PC-9 (cell line): ENCODE measurements around the gene UTP18. TPM values are rescaled to one million over a fixed set of nuclear protein-coding genes. Genes with fewer than 3 reads are reported as not detected.
"Not testable (repeated sequence)": the region's sequence is repeated elsewhere in the genome, so short reads cannot be mapped to it uniquely, and the experiment has no call there.

Experiments
- BruUV-seq: library from RNA; stranded (reverse); fragments of 400-500 nt; replicated peaks from 2 replicates; lab custom pipeline; 2021; lab: Mats Ljungman, UMichigan
- CTCF ChIA-PET: fragments of 300-600 bp; sonication (Branson Sonifier 250); formaldehyde crosslinking; loops from one replicate; lab custom pipeline; 2022; ENCODE audit warnings: antibody characterized with exemption; lab: Charles Lee
- POLR2A ChIA-PET: fragments of 300-600 bp; sonication (Branson Sonifier 250); formaldehyde crosslinking; loops from one replicate; lab custom pipeline; 2022; ENCODE audit warnings: antibody characterized with exemption; ENCODE audit not compliant: unreplicated experiment; lab: Charles Lee
- DNase-seq, 2 experiments: peaks; one replicate each; pipeline versions ENCODE4 v3.0.0 to v3.0.0-alpha.2; 2015 to 2022; ENCODE audit warnings: mixed read lengths in 1 of 2
- H2AFZ ChIP-seq: fragments of 200-600 bp; sonication (generic); 2 replicates; pipeline ENCODE4 v1.8.1; 2017; ENCODE audit warnings: antibody characterized with exemption
- H3F3A ChIP-seq: fragments of 200-600 bp; sonication (generic); 2 replicates; pipeline ENCODE4 v1.8.1; 2017; ENCODE audit warnings: antibody characterized with exemption, mild to moderate bottlenecking, low read depth; ENCODE audit not compliant: insufficient read depth
- H3K27ac ChIP-seq: fragments of 200-600 bp; sonication (generic); 2 replicates; pipeline ENCODE4 v1.6.1; 2016; ENCODE audit warnings: mixed run types
- H3K27me3 ChIP-seq: fragments of 200-600 bp; sonication (generic); 2 replicates; pipeline ENCODE4 v1.6.1; 2016; ENCODE audit warnings: low read depth, mixed run types; ENCODE audit not compliant: insufficient read depth
- H3K36me3 ChIP-seq: fragments of 200-600 bp; sonication (generic); 2 replicates; pipeline ENCODE4 v1.6.1; 2016; ENCODE audit warnings: low read depth, mixed run types
- H3K4me1 ChIP-seq: fragments of 200-600 bp; sonication (generic); replicated peaks from 2 replicates; pipeline ENCODE4 v1.6.1; 2016; ENCODE audit warnings: mixed run types; ENCODE audit not compliant: insufficient read depth
- H3K4me2 ChIP-seq: fragments of 200-600 bp; sonication (generic); 2 replicates; pipeline ENCODE4 v1.6.1; 2017; ENCODE audit warnings: mixed run types
- H3K4me3 ChIP-seq: fragments of 200-600 bp; sonication (generic); 2 replicates; pipeline ENCODE4 v1.6.1; 2016; ENCODE audit warnings: mixed run types
- H3K79me2 ChIP-seq: fragments of 200-600 bp; sonication (generic); 2 replicates; pipeline ENCODE4 v1.6.1; 2017; ENCODE audit warnings: low read depth, mixed run types
- H3K9me2 ChIP-seq: fragments of 200-600 bp; sonication (generic); 2 replicates; pipeline ENCODE4 v1.8.1; 2017; ENCODE audit warnings: mild to moderate bottlenecking; ENCODE audit not compliant: insufficient read depth
- H3K9me3 ChIP-seq: fragments of 200-600 bp; sonication (generic); 2 replicates; pipeline ENCODE4 v1.8.1; 2016; ENCODE audit warnings: low read depth; ENCODE audit not compliant: insufficient read depth
- H4K20me1 ChIP-seq: fragments of 200-600 bp; sonication (generic); 2 replicates; pipeline ENCODE4 v1.8.1; 2017; ENCODE audit not compliant: insufficient read depth
- CTCF ChIP-seq: fragments of 200-600 bp; sonication (generic); conservative IDR thresholded peaks from 2 replicates; pipeline ENCODE4 v1.6.1; 2017; ENCODE audit warnings: mixed run types, antibody characterized with exemption, mild to moderate bottlenecking, moderate library complexity
- EZH2 ChIP-seq: fragments of 200-600 bp; sonication (generic); IDR thresholded peaks from 2 replicates; pipeline ENCODE4 v1.8.0; 2017; ENCODE audit warnings: antibody characterized with exemption, low read depth
- intact Hi-C: fragments of 100-400 bp; cut with micrococcal nuclease; formaldehyde crosslinking; loops from one replicate; pipeline ENCODE4 v1.10.0; 2022; ENCODE audit not compliant: unreplicated experiment
- total RNA-seq: library from RNA; stranded (reverse); gene quantifications from 2 replicates; pipeline ENCODE4 v1.2.3, GENCODE V29; 2021

UTP18 gene
- total RNA-seq, 1 experiment from 2014 or later, result 31.8 TPM

- Histone ChIP-seq H3F3A (peaks cover 17% of the 10 kb centered on the region; the same call in 1 of the 2 replicates), H3K4me3 (peak within 1 kb of the TSS; percentile 94), H3K4me1 (peaks cover 55% of the 10 kb centered on the region), H3K27me3 (no peaks in the 10 kb centered on the region), H2AFZ (peak within 1 kb of the TSS; percentile 99), H3K27ac (peak within 1 kb of the TSS; percentile 92), H3K4me2 (peak within 1 kb of the TSS; percentile 95), H3K79me2 (peaks cover 95% of the 10 kb centered on the region), H4K20me1 (peaks cover 68% of the 10 kb centered on the region), H3K9me3 (no peaks in the 10 kb centered on the region), H3K9me2 (no peaks in the 10 kb centered on the region), H3K36me3 (peaks cover 45% of the 10 kb centered on the region)
- TSS peak; percentile 24 for BruUV-seq
- CTCF ChIA-PET, result no interaction called here
- intact Hi-C loops, result loop anchor here (2.0 to 5.0 kb wide), 2 partner anchors 92 to 139 kb away; partner anchors contain the start of genes NME2 and SPAG9
- DNase-seq, result peak; percentile 85 to 92
- no peak for TF ChIP-seq CTCF
- TF ChIP-seq EZH2, result no peak
- POLR2A ChIA-PET, result interaction anchor here (0.9 kb wide), 1 partner anchor 22 kb away, joined by 7 read pairs; no protein-coding TSS in a partner anchor
Measured at GRCh38 chr17:51259564-51260236, 646 bp upstream of the UTP18 start, which contains the start of gene MBTD1. Gene MBTD1, minus strand, starts transcription at chr17:51260049. Its CDS starts 34,888 bp downstream, at chr17:51225161.

GRCh38 chr17:51261024-51261963 is 948 bp downstream of the UTP18 start:
- ChIA-PET POLR2A (no interaction called here), CTCF (no interaction called here)
- TF ChIP-seq CTCF (no peak), EZH2 (no peak)
- no peak for DNase-seq
- H3K36me3 ChIP-seq, result peaks cover 44% of the 10 kb centered on the region
- peak overlapping the region; percentile 94 for H3K4me3 ChIP-seq
- no peaks in the 10 kb centered on the region for H3K9me2 ChIP-seq
- no peaks in the 10 kb centered on the region for H3K9me3 ChIP-seq
- H4K20me1 ChIP-seq, result peaks cover 60% of the 10 kb centered on the region
- TSS peak; percentile 57 for BruUV-seq
- H3K27me3 ChIP-seq, result no peaks in the 10 kb centered on the region
- peaks cover 18% of the 10 kb centered on the region; the same call in 1 of the 2 replicates for H3F3A ChIP-seq
- H2AFZ ChIP-seq, result peak overlapping the region; percentile 99
- intact Hi-C loops, result loop anchor here (2.0 to 5.0 kb wide), 2 partner anchors 94 to 140 kb away; partner anchors contain the start of genes NME2 and SPAG9
- H3K4me1 ChIP-seq, result peaks cover 55% of the 10 kb centered on the region
- peak overlapping the region; percentile 92; the same call in 1 of the 2 replicates for H3K27ac ChIP-seq
- H3K79me2 ChIP-seq, result peaks cover 85% of the 10 kb centered on the region
- H3K4me2 ChIP-seq, result peak overlapping the region; percentile 95

- peak overlapping the region; percentile 17; the same call in 1 of the 2 replicates for H3K4me3 ChIP-seq
- DNase-seq, result no peak
- peaks cover 41% of the 10 kb centered on the region for H3K36me3 ChIP-seq
- ChIA-PET POLR2A (no interaction called here), CTCF (no interaction called here)
- H3K27ac ChIP-seq, result peak overlapping the region; percentile 25; the same call in 1 of the 2 replicates
- TF ChIP-seq CTCF (no peak), EZH2 (no peak)
- peaks cover 15% of the 10 kb centered on the region; the same call in 1 of the 2 replicates for H3F3A ChIP-seq
- H4K20me1 ChIP-seq, result peaks cover 51% of the 10 kb centered on the region
- H3K9me2 ChIP-seq, result no peaks in the 10 kb centered on the region
- H2AFZ ChIP-seq, result no peak overlapping the region
- peaks cover 68% of the 10 kb centered on the region for H3K79me2 ChIP-seq
- peaks cover 40% of the 10 kb centered on the region for H3K4me1 ChIP-seq
- H3K9me3 ChIP-seq, result no peaks in the 10 kb centered on the region
- no peaks in the 10 kb centered on the region for H3K27me3 ChIP-seq
- intact Hi-C loops, result loop anchor here (5.0 kb wide), 1 partner anchor 96 kb away; the partner anchor contains the start of gene NME2
- BruUV-seq, result no TSS peak
- peak overlapping the region; percentile 53 for H3K4me2 ChIP-seq
Measured at GRCh38 chr17:51263006-51263405, 2.7 kb downstream of the UTP18 start.

GRCh38 chr17:51264466-51264865 is 4.1 kb downstream of the UTP18 start:
- H3K4me2 ChIP-seq, result not testable (repeated sequence)

More at GRCh38 chr17:51264466-51264865, 4.1 kb downstream of the UTP18 start:
- intact Hi-C loops, result loop anchor here (5.0 kb wide), 1 partner anchor 97 kb away; the partner anchor contains the start of gene NME2
- Histone ChIP-seq H3K79me2 (peaks cover 54% of the 10 kb centered on the region), H3K4me1 (peaks cover 32% of the 10 kb centered on the region), H3F3A (peaks cover 15% of the 10 kb centered on the region), H3K36me3 (peaks cover 41% of the 10 kb centered on the region), H4K20me1 (peaks cover 44% of the 10 kb centered on the region), H3K27ac (peak overlapping the region; percentile 14; the same call in 1 of the 2 replicates)
- BruUV-seq, H3K4me3 ChIP-seq, H3K9me2 ChIP-seq, POLR2A ChIA-PET, CTCF ChIA-PET, H2AFZ ChIP-seq, H3K27me3 ChIP-seq, H3K9me3 ChIP-seq: not testable (repeated sequence)
- DNase-seq, result peak in 1 of 2 experiments; percentile 61
